ENCODE measurements around the gene PARP9.

The PARP9 gene

GRCh38 chr3:122560680-122561079 is 3.4 kb downstream of the PARP9 start:
- peaks cover 37% of the 10 kb centered on the region for H3K79me2 ChIP-seq (ENCODE audit: insufficient read depth, low read length)
- no peak overlapping the region for H3K9ac ChIP-seq (ENCODE audit: low read depth, low read length)
- ATAC-seq (ENCODE audit: insufficient read depth, low read depth): peak; percentile 23; the same call in 2 of the 3 replicates
- no peaks in the 10 kb centered on the region for H4K20me1 ChIP-seq (ENCODE audit: insufficient read depth, low read length)
- peak overlapping the region; percentile 2; the same call in 1 of the 2 replicates for H3K27ac ChIP-seq (ENCODE audit: low read length)
- TF ChIP-seq EZH2 (IDR thresholded peaks at IDR 0.05; ENCODE audit: borderline replicate concordance, low read depth, low read length, severe bottlenecking) (no peak), CTCF (IDR thresholded peaks at IDR 0.05; ENCODE audit: borderline replicate concordance, extremely low read depth, low read length, poor library complexity, severe bottlenecking) (peak; percentile 81)
- peaks cover 41% of the 10 kb centered on the region for H3K36me3 ChIP-seq (ENCODE audit: insufficient read depth, low read length)
- peaks cover 34% of the 10 kb centered on the region for H3K4me1 ChIP-seq (ENCODE audit: insufficient read depth, low read length)
- H2AFZ ChIP-seq (ENCODE audit: low read depth, low read length): no peak overlapping the region
- peak; percentile 68 for DNase-seq
- H3K4me2 ChIP-seq (ENCODE audit: insufficient read depth, low read length): no peak overlapping the region
- H3K9me3 ChIP-seq (ENCODE audit: insufficient read depth, low read length, severe bottlenecking): no peaks in the 10 kb centered on the region
- H3K27me3 ChIP-seq (ENCODE audit: insufficient read depth, low read length, poor library complexity): no peaks in the 10 kb centered on the region
- H3K4me3 ChIP-seq (ENCODE audit: low read depth in 1 of 2, low read length in 2 of 2): no peak overlapping the region

GRCh38 chr3:122559906-122560305 is 4.2 kb downstream of the PARP9 start:
- H3K36me3 ChIP-seq (ENCODE audit: insufficient read depth, low read length): peaks cover 46% of the 10 kb centered on the region
- peaks cover 29% of the 10 kb centered on the region for H3K79me2 ChIP-seq (ENCODE audit: insufficient read depth, low read length)
- DNase-seq (no peak), ATAC-seq (ENCODE audit: insufficient read depth, low read depth) (no peak)
- no peak overlapping the region for H3K9ac ChIP-seq (ENCODE audit: low read depth, low read length)
- TF ChIP-seq EZH2 (IDR thresholded peaks at IDR 0.05; ENCODE audit: borderline replicate concordance, low read depth, low read length, severe bottlenecking) (no peak), CTCF (IDR thresholded peaks at IDR 0.05; ENCODE audit: borderline replicate concordance, extremely low read depth, low read length, poor library complexity, severe bottlenecking) (no peak)
- H3K27me3 ChIP-seq (ENCODE audit: insufficient read depth, low read length, poor library complexity): no peaks in the 10 kb centered on the region
- no peaks in the 10 kb centered on the region for H3K9me3 ChIP-seq (ENCODE audit: insufficient read depth, low read length, severe bottlenecking)
- peaks cover 27% of the 10 kb centered on the region for H3K4me1 ChIP-seq (ENCODE audit: insufficient read depth, low read length)
- no peak overlapping the region for H3K4me3 ChIP-seq (ENCODE audit: low read depth in 1 of 2, low read length in 2 of 2)
- no peak overlapping the region for H3K4me2 ChIP-seq (ENCODE audit: insufficient read depth, low read length)
- no peak overlapping the region for H2AFZ ChIP-seq (ENCODE audit: low read depth, low read length)
- H4K20me1 ChIP-seq (ENCODE audit: insufficient read depth, low read length): no peaks in the 10 kb centered on the region
- H3K27ac ChIP-seq (ENCODE audit: low read length): no peak overlapping the region

- Histone ChIP-seq H3K79me2 (ENCODE audit: insufficient read depth, low read length) (peaks cover 16% of the 10 kb centered on the region), H4K20me1 (ENCODE audit: insufficient read depth, low read length) (no peaks in the 10 kb centered on the region), H3K4me1 (ENCODE audit: insufficient read depth, low read length) (peaks cover 22% of the 10 kb centered on the region), H2AFZ (ENCODE audit: low read depth, low read length) (no peak overlapping the region), H3K9me3 (ENCODE audit: insufficient read depth, low read length, severe bottlenecking) (no peaks in the 10 kb centered on the region), H3K27ac (ENCODE audit: low read length) (no peak overlapping the region), H3K27me3 (ENCODE audit: insufficient read depth, low read length, poor library complexity) (no peaks in the 10 kb centered on the region), H3K9ac (ENCODE audit: low read depth, low read length) (no peak overlapping the region), H3K36me3 (ENCODE audit: insufficient read depth, low read length) (peaks cover 52% of the 10 kb centered on the region), H3K4me3 (ENCODE audit: low read depth in 1 of 2, low read length in 2 of 2) (no peak overlapping the region), H3K4me2 (ENCODE audit: insufficient read depth, low read length) (no peak overlapping the region)
- TF ChIP-seq CTCF (IDR thresholded peaks at IDR 0.05; ENCODE audit: borderline replicate concordance, extremely low read depth, low read length, poor library complexity, severe bottlenecking) (no peak), EZH2 (IDR thresholded peaks at IDR 0.05; ENCODE audit: borderline replicate concordance, low read depth, low read length, severe bottlenecking) (no peak)
- ATAC-seq (ENCODE audit: insufficient read depth, low read depth) (no peak), DNase-seq (no peak)
These were observed 5.5 kb downstream of the PARP9 start for GRCh38 chr3:122558605-122559004.

GRCh38 chr3:122557356-122557755 is 6.7 kb downstream of the PARP9 start:
- no peaks in the 10 kb centered on the region for H3K9me3 ChIP-seq (ENCODE audit: insufficient read depth, low read length, severe bottlenecking)
- H3K36me3 ChIP-seq (ENCODE audit: insufficient read depth, low read length): peaks cover 60% of the 10 kb centered on the region
- H4K20me1 ChIP-seq (ENCODE audit: insufficient read depth, low read length): no peaks in the 10 kb centered on the region
- DNase-seq (no peak), ATAC-seq (ENCODE audit: insufficient read depth, low read depth) (no peak)
- no peaks in the 10 kb centered on the region for H3K27me3 ChIP-seq (ENCODE audit: insufficient read depth, low read length, poor library complexity)
- no peak overlapping the region for H3K4me2 ChIP-seq (ENCODE audit: insufficient read depth, low read length)
- no peak overlapping the region for H2AFZ ChIP-seq (ENCODE audit: low read depth, low read length)
- H3K79me2 ChIP-seq (ENCODE audit: insufficient read depth, low read length): peaks cover 5% of the 10 kb centered on the region
- TF ChIP-seq EZH2 (IDR thresholded peaks at IDR 0.05; ENCODE audit: borderline replicate concordance, low read depth, low read length, severe bottlenecking): no peak
- TF ChIP-seq CTCF (IDR thresholded peaks at IDR 0.05; ENCODE audit: borderline replicate concordance, extremely low read depth, low read length, poor library complexity, severe bottlenecking): no peak
- no peak overlapping the region for H3K27ac ChIP-seq (ENCODE audit: low read length)
- H3K9ac ChIP-seq (ENCODE audit: low read depth, low read length): no peak overlapping the region
- H3K4me3 ChIP-seq (ENCODE audit: low read depth in 1 of 2, low read length in 2 of 2): no peak overlapping the region
- H3K4me1 ChIP-seq (ENCODE audit: insufficient read depth, low read length): peaks cover 10% of the 10 kb centered on the region

All from DND-41 (cell line).